HCT116 (cell line): ENCODE data around the gene ARHGEF39. TPM values are rescaled to one million over a fixed set of nuclear protein-coding genes. Genes with fewer than 3 reads are reported as not detected.

Source experiments
- ATAC-seq: fragments of 200-7000 bp; cut with Tn5 transposase; 2 replicates; pipeline ENCODE4 v1.9.1; 2020; ENCODE audit warnings: mild to moderate bottlenecking, moderate library complexity
- BruUV-seq: library from RNA; stranded (reverse); fragments of 400-500 nt; replicated peaks from 2 replicates; lab custom pipeline; 2021; lab: Mats Ljungman, UMichigan
- CTCF ChIA-PET: fragments of 300-600 bp; sonication (Branson Sonifier 250); formaldehyde crosslinking; loops from one replicate; lab custom pipeline; 2021; ENCODE audit warnings: antibody characterized with exemption; lab: Charles Lee
- POLR2A ChIA-PET: fragments of 300-600, 350-600 bp; sonication (Branson Sonifier 250); formaldehyde crosslinking; loops from one replicate; lab custom pipeline; 2021; ENCODE audit warnings: antibody characterized with exemption; lab: Charles Lee
- RAD21 ChIA-PET, 2 experiments: fragments of 300-600 bp; sonication (Branson Sonifier 250); formaldehyde crosslinking; loops; one replicate each; lab custom pipeline; 2023; ENCODE audit warnings: low total read pairs in 2 of 2; ENCODE audit not compliant: uncharacterized antibody in 2 of 2, unreplicated experiment in 2 of 2, low non-redundant PET in 1 of 2; lab: Charles Lee
- DNase-seq: peaks from one replicate; pipeline ENCODE4 v3.0.0-alpha.2; 2010; ENCODE audit warnings: low read depth, low spot score
- H2AFZ ChIP-seq: fragments of 200-600 bp; shearing (Covaris generic), sonication (generic); 2 replicates; pipeline ENCODE4 v1.6.1; 2017; ENCODE audit warnings: low read depth, mixed run types, mixed read lengths, antibody characterized with exemption, low read length; ENCODE audit not compliant: poor library complexity, severe bottlenecking
- H3K27ac ChIP-seq: 2 replicates; pipeline ENCODE4 v1.5.1; 2012; ENCODE audit warnings: low read depth, low read length
- H3K27me3 ChIP-seq: fragments of 200-600 bp; sonication (generic); 2 replicates; pipeline ENCODE4 v1.6.1; 2016; ENCODE audit warnings: mixed run types, low read length, mixed read lengths; ENCODE audit not compliant: insufficient read depth
- H3K36me3 ChIP-seq, 2 experiments: fragments of 200-500 bp in 1 of 2; fragments of 200-600 bp in 1 of 2; sonication (Bioruptor generic) in 1 of 2; sonication (generic) in 1 of 2; 2 replicates each; pipeline versions ENCODE4 v1.5.1 to v1.6.1; 2014 to 2016; ENCODE audit warnings: low read length in 2 of 2, inconsistent platforms in 1 of 2, mixed read lengths in 1 of 2, mixed run types in 1 of 2; ENCODE audit not compliant: insufficient read depth in 2 of 2, control insufficient read depth in 1 of 2
- H3K4me1 ChIP-seq, 2 experiments: fragments of 200-600 bp in 1 of 2; sonication (generic) in 1 of 2; 2 replicates each; pipeline versions ENCODE4 v1.5.1 to v1.6.1; 2012 to 2017; ENCODE audit warnings: low read length in 2 of 2, inconsistent platforms in 1 of 2, mild to moderate bottlenecking in 1 of 2, mixed read lengths in 1 of 2, mixed run types in 1 of 2, moderate library complexity in 1 of 2; ENCODE audit not compliant: insufficient read depth in 2 of 2, control insufficient read depth in 1 of 2
- H3K4me2 ChIP-seq: fragments of 200-600 bp; sonication (generic); 2 replicates; pipeline ENCODE4 v1.6.1; 2017; ENCODE audit warnings: mixed run types, low read length, mixed read lengths
- H3K4me3 ChIP-seq, 2 experiments: fragments of 200-600 bp in 1 of 2; sonication (generic) in 1 of 2; replicated peaks in 1 of 2; 2 replicates each; pipeline ENCODE4 v1.5.1; 2011 to 2016; ENCODE audit warnings: low read length in 2 of 2, control low read depth in 1 of 2, low read depth in 1 of 2, mild to moderate bottlenecking in 1 of 2, mixed read lengths in 1 of 2, mixed run types in 1 of 2
- H3K79me2 ChIP-seq: fragments of 200-600 bp; sonication (generic); 2 replicates; pipeline ENCODE4 v1.6.1; 2017; ENCODE audit warnings: mild to moderate bottlenecking, mixed run types, low read length, moderate library complexity, mixed read lengths; ENCODE audit not compliant: insufficient read depth
- H3K9ac ChIP-seq: fragments of 200-600 bp; sonication (generic); 2 replicates; pipeline ENCODE4 v1.6.1; 2016; ENCODE audit warnings: low read length, mixed read lengths
- H3K9me2 ChIP-seq: fragments of 200-600 bp; sonication (generic), shearing (Covaris generic); 2 replicates; pipeline ENCODE4 v1.6.1; 2017; ENCODE audit warnings: mixed run types, mild to moderate bottlenecking, moderate library complexity; ENCODE audit not compliant: insufficient read depth
- H3K9me3 ChIP-seq, 2 experiments: fragments of 200-500 bp in 1 of 2; fragments of 200-600 bp in 1 of 2; sonication (Bioruptor generic) in 1 of 2; sonication (generic) in 1 of 2; 2 replicates each; pipeline ENCODE4 v1.6.1; 2014 to 2017; ENCODE audit warnings: low read length in 2 of 2, mixed read lengths in 2 of 2, inconsistent platforms in 1 of 2, low read depth in 1 of 2, mild to moderate bottlenecking in 1 of 2, mixed run types in 1 of 2, moderate library complexity in 1 of 2; ENCODE audit not compliant: control insufficient read depth in 1 of 2, insufficient read depth in 1 of 2
- H4K20me1 ChIP-seq: fragments of 200-600 bp; sonication (generic), shearing (Covaris generic); 2 replicates; pipeline ENCODE4 v1.6.1; 2017; ENCODE audit warnings: mixed run types, mild to moderate bottlenecking, moderate library complexity; ENCODE audit not compliant: insufficient read depth
- CEBPB ChIP-seq: IDR thresholded peaks from 2 replicates; pipeline ENCODE4 v1.6.1; 2012; ENCODE audit warnings: low read depth
- EZH2phosphoT487 ChIP-seq: fragments of 200-600 bp; IDR thresholded peaks from 2 replicates; pipeline ENCODE4 v1.6.1; 2018; ENCODE audit warnings: antibody characterized with exemption, borderline replicate concordance
- FOSL1 ChIP-seq: IDR thresholded peaks from 2 replicates; pipeline ENCODE4 v1.6.1; 2012; ENCODE audit warnings: low read depth
- MAX ChIP-seq: IDR thresholded peaks from 2 replicates; pipeline ENCODE4 v1.6.1; 2012
- REST ChIP-seq: IDR thresholded peaks from 2 replicates; pipeline ENCODE4 v1.6.1; 2012; ENCODE audit warnings: low read depth
- SP1 ChIP-seq: IDR thresholded peaks from 2 replicates; pipeline ENCODE4 v1.6.1; 2012; ENCODE audit warnings: low read depth
- SRF ChIP-seq: IDR thresholded peaks from 2 replicates; pipeline ENCODE4 v1.6.1; 2012; ENCODE audit warnings: low read depth
- TCF7L2 ChIP-seq: IDR thresholded peaks from 2 replicates; pipeline ENCODE4 v1.7.0; 2011; ENCODE audit warnings: borderline replicate concordance, inconsistent platforms; ENCODE audit not compliant: insufficient read depth, insufficient read length; ENCODE audit errors: extremely low read depth
- ZNF274 ChIP-seq: fragments of 200-500 bp; sonication (Bioruptor generic); IDR thresholded peaks from 2 replicates; pipeline ENCODE4 v1.6.1; 2014; ENCODE audit warnings: mild to moderate bottlenecking, low read depth, low read length, inconsistent platforms
- intact Hi-C: fragments of 100-400 bp; cut with micrococcal nuclease; formaldehyde crosslinking; loops from 2 replicates; pipeline ENCODE4 v1.10.0; 2022
- total RNA-seq: library from RNA; stranded (reverse); gene quantifications from one replicate; pipeline ENCODE4 v1.2.1, GENCODE V29; 2021; ENCODE audit not compliant: unreplicated experiment

ARHGEF39 gene
- total RNA-seq, 1 experiment from 2014 or later: 29.8 TPM

- DNase-seq: no peak
- Histone ChIP-seq H3K9me2 (no peaks in the 10 kb centered on the region), H2AFZ (no peak overlapping the region), H3K4me3 (no peak overlapping the region), H3K27me3 (no peaks in the 10 kb centered on the region), H3K4me2 (no peak overlapping the region), H3K9ac (no peak overlapping the region), H3K4me1 (no peaks in the 10 kb centered on the region), H3K27ac (no peak overlapping the region), H3K79me2 (no peaks in the 10 kb centered on the region), H4K20me1 (no peaks in the 10 kb centered on the region), H3K36me3 (no peaks in the 10 kb centered on the region), H3K9me3 (no peaks in the 10 kb centered on the region)
- TF ChIP-seq FOSL1 (no peak), SP1 (no peak), CEBPB (no peak), ZNF274 (no peak)
- ATAC-seq: no peak
- BruUV-seq: no TSS peak
- ChIA-PET CTCF (no interaction called here), POLR2A (no interaction called here), RAD21 (no interaction called here)
- intact Hi-C loops: no loop called here
Observed at GRCh38 chr9:35616681-35617459, 48.1 kb downstream of the ARHGEF39 start.

GRCh38 chr9:35615981-35616680, 48.9 kb downstream of the ARHGEF39 start:
- intact Hi-C loops: no loop called here
- ChIA-PET CTCF (interaction anchor here (1.6 kb wide), 1 partner anchor 12 kb away, joined by 5 read pairs; no protein-coding TSS in a partner anchor), POLR2A (no interaction called here), RAD21 (no interaction called here)
- H3K36me3 ChIP-seq: no peaks in the 10 kb centered on the region
- no peak for TF ChIP-seq TCF7L2
- TF ChIP-seq SRF: no peak
- no peak for TF ChIP-seq EZH2phosphoT487
- TF ChIP-seq REST: no peak
- TF ChIP-seq MAX: no peak
- no peak for DNase-seq
- H3K27ac ChIP-seq: no peak overlapping the region
- no peak overlapping the region for H3K9ac ChIP-seq
- H3K9me2 ChIP-seq: no peaks in the 10 kb centered on the region
- no TSS peak for BruUV-seq
- H3K27me3 ChIP-seq: no peaks in the 10 kb centered on the region
- ATAC-seq: no peak
- H3K4me1 ChIP-seq: no peaks in the 10 kb centered on the region
- no peaks in the 10 kb centered on the region for H3K79me2 ChIP-seq
- no peak overlapping the region for H2AFZ ChIP-seq
- H3K4me3 ChIP-seq: no peak overlapping the region
- H4K20me1 ChIP-seq: no peaks in the 10 kb centered on the region
- no peak overlapping the region for H3K4me2 ChIP-seq
- no peaks in the 10 kb centered on the region for H3K9me3 ChIP-seq
